ENCODE measurements around the gene STAC. TPM values are rescaled to one million over a fixed set of nuclear protein-coding genes. Genes with fewer than 3 reads are reported as not detected.
"Not testable (repeated sequence)": the region's sequence is repeated elsewhere in the genome, so short reads cannot be mapped to it uniquely, and the experiment has no call there.

The STAC gene
- total RNA-seq, 3 donors from 2014 or later: 0.43 to 4.5 TPM; not detected in 1

GRCh38 chr3:36557708-36558421 is 177.6 kb downstream of the STAC start:
- no peak for TF ChIP-seq CTCF (IDR thresholded peaks at IDR 0.05)
- H3K4me3 ChIP-seq: no peak overlapping the region
- DNase-seq: no peak
- no peaks in the 10 kb centered on the region for H3K4me1 ChIP-seq (ENCODE audit: low read depth)
- intact Hi-C loops (cut with DNase I, micrococcal nuclease): no loop called here
- H3K9me3 ChIP-seq: no peaks in the 10 kb centered on the region
- no peaks in the 10 kb centered on the region for H3K36me3 ChIP-seq (ENCODE audit: low read depth)
- no peak for ATAC-seq

- no peaks in the 10 kb centered on the region for H3K9me3 ChIP-seq
- intact Hi-C loops (cut with DNase I, micrococcal nuclease): no loop called here
- H3K36me3 ChIP-seq (ENCODE audit: low read depth): no peaks in the 10 kb centered on the region
- no peak for DNase-seq
- H3K4me3 ChIP-seq: no peak overlapping the region
- TF ChIP-seq CTCF (IDR thresholded peaks at IDR 0.05): no peak
- ATAC-seq: no peak
- H3K4me1 ChIP-seq (ENCODE audit: low read depth): no peaks in the 10 kb centered on the region
Observed at GRCh38 chr3:36558961-36559360, 178.7 kb downstream of the STAC start.

GRCh38 chr3:36560685-36561084 is 180.4 kb downstream of the STAC start:
- ATAC-seq (no peak), DNase-seq (no peak)
- intact Hi-C loops (cut with DNase I, micrococcal nuclease): no loop called here
- Histone ChIP-seq H3K9me3 (no peaks in the 10 kb centered on the region), H3K4me3 (no peak overlapping the region), H3K4me1 (ENCODE audit: low read depth) (no peaks in the 10 kb centered on the region), H3K36me3 (ENCODE audit: low read depth) (no peaks in the 10 kb centered on the region)
- TF ChIP-seq CTCF (IDR thresholded peaks at IDR 0.05): no peak

- intact Hi-C loops (cut with DNase I, micrococcal nuclease): no loop called here
- DNase-seq (no peak), ATAC-seq (no peak)
- Histone ChIP-seq H3K4me1 (ENCODE audit: low read depth) (no peaks in the 10 kb centered on the region), H3K4me3 (no peak overlapping the region), H3K36me3 (ENCODE audit: low read depth) (no peaks in the 10 kb centered on the region), H3K9me3 (no peaks in the 10 kb centered on the region)
- no peak for TF ChIP-seq CTCF (IDR thresholded peaks at IDR 0.05)
Observed at GRCh38 chr3:36561601-36562000, 181.3 kb downstream of the STAC start.

GRCh38 chr3:36562945-36563344 is 182.6 kb downstream of the STAC start:
- ATAC-seq (no peak), DNase-seq (no peak)
- Histone ChIP-seq H3K4me1 (ENCODE audit: low read depth) (no peaks in the 10 kb centered on the region), H3K36me3 (ENCODE audit: low read depth) (no peaks in the 10 kb centered on the region), H3K4me3 (no peak overlapping the region), H3K9me3 (peaks cover 4% of the 10 kb centered on the region)
- TF ChIP-seq CTCF (IDR thresholded peaks at IDR 0.05): no peak
- intact Hi-C loops (cut with DNase I, micrococcal nuclease): no loop called here

GRCh38 chr3:36575241-36575640 is 194.9 kb downstream of the STAC start:
- no peak overlapping the region for H3K4me3 ChIP-seq
- intact Hi-C loops (cut with DNase I, micrococcal nuclease): no loop called here
- no peaks in the 10 kb centered on the region for H3K36me3 ChIP-seq (ENCODE audit: low read depth)
- no peak for ATAC-seq
- TF ChIP-seq CTCF (IDR thresholded peaks at IDR 0.05): no peak
- no peaks in the 10 kb centered on the region for H3K4me1 ChIP-seq (ENCODE audit: low read depth)
- peaks cover 29% of the 10 kb centered on the region for H3K9me3 ChIP-seq
- DNase-seq: no peak

GRCh38 chr3:36578418-36578817 is 198.1 kb downstream of the STAC start:
- peaks cover 29% of the 10 kb centered on the region for H3K9me3 ChIP-seq
- intact Hi-C loops (cut with DNase I, micrococcal nuclease); H3K4me3 ChIP-seq; DNase-seq; ATAC-seq; H3K4me1 ChIP-seq (ENCODE audit: low read depth); H3K36me3 ChIP-seq (ENCODE audit: low read depth): not testable (repeated sequence)
